ENCODE results near the gene GBF1.

DNA sequence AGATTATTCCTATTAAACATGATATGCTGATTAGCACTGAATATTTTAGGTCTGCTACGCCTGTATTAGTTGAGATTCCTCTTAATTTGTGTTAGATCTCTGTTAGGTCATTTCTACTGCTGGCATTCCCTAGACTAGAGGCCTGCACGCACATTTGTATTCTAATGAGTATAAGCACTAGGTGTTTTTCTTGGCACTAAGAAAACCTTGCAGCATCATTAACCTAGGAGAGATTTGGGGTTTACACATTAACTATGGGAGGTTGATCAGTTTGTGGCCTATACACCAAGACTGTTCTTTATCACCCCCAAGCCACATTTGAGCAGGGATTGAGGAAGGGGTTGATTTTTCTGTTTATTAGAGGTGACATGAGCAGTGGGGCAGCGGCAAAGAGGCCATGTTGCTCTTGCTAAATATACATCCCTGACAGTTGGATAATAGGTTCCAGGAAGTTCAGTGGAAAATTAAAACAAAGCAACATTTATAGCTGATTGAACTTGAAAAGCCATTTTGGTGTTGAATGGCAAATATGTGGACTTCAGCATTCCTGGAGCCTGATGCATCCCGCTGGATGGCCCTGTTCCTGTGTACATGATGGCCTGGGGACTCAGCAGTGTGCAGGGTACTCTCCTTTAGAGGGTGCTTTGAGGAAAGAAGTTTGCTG, 65.2 kb downstream of the GBF1 start:
- TF ChIP-seq GATA3 (IDR thresholded peaks at IDR 0.05; ENCODE audit: low read depth, low read length), result no peak
- no peak for TF ChIP-seq GATA2 (IDR thresholded peaks at IDR 0.05; ENCODE audit: low read depth, low read length)

All from SH-SY5Y (cell line).